Tibial nerve (tissue), 4 donors: Measurements from ENCODE around the gene SLC16A10.

ENCODE experiments used
- EP300 ChIP-seq, 2 donors: sonication (generic); formaldehyde crosslinking; IDR thresholded peaks; one replicate each; pipeline ENCODE4 v1.6.1; 2017; ENCODE audit warnings: antibody characterized with exemption in 2 of 2, mild to moderate bottlenecking in 1 of 2
- POLR2A ChIP-seq, 2 donors: fragments of 450-650 bp; IDR thresholded peaks; one replicate each; pipeline ENCODE4 v1.6.1; 2017; ENCODE audit warnings: antibody characterized with exemption in 2 of 2, mild to moderate bottlenecking in 2 of 2, moderate library complexity in 2 of 2
- TF ChIP-seq, protein P1 (sequence below), 5 experiments: fragments of 200-600 bp in 3 of 5; fragments of 450-650 bp in 2 of 5; sonication (generic) in 3 of 5; IDR thresholded peaks; one replicate each; pipeline ENCODE4 v1.5.1; 2016 to 2019; ENCODE audit warnings: antibody characterized with exemption in 5 of 5, mild to moderate bottlenecking in 3 of 5, moderate library complexity in 2 of 5

DNA sequence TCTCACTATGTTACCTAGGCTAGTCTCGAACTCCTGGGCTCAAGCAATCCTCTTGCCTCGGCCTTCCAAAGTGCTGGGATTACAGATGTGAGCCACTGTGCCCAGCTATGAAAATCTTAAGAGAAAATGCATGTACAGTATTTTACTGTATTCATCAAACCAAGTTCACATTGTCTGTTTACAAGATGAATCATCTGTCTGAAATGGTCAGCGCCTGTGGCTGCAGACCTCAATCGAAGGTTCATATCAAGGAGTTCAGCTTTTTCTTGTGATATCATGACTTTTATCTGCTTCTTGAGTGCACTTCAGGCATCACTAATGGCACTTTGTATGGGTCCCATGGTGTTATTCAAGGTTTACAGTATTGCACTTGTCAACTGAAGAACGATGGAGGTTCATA lies 155.1 kb downstream of the SLC16A10 start:
- TF ChIP-seq EP300 (IDR thresholded peaks at IDR 0.05) (no peak), POLR2A (IDR thresholded peaks at IDR 0.05) (no peak)
- TF ChIP-seq, protein P1, sequence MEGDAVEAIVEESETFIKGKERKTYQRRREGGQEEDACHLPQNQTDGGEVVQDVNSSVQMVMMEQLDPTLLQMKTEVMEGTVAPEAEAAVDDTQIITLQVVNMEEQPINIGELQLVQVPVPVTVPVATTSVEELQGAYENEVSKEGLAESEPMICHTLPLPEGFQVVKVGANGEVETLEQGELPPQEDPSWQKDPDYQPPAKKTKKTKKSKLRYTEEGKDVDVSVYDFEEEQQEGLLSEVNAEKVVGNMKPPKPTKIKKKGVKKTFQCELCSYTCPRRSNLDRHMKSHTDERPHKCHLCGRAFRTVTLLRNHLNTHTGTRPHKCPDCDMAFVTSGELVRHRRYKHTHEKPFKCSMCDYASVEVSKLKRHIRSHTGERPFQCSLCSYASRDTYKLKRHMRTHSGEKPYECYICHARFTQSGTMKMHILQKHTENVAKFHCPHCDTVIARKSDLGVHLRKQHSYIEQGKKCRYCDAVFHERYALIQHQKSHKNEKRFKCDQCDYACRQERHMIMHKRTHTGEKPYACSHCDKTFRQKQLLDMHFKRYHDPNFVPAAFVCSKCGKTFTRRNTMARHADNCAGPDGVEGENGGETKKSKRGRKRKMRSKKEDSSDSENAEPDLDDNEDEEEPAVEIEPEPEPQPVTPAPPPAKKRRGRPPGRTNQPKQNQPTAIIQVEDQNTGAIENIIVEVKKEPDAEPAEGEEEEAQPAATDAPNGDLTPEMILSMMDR (IDR thresholded peaks at IDR 0.05), result no peak
